Activated CD4-positive, alpha-beta T cell treated with anti-CD3 and anti-CD28 coated beads for 4 hours (primary cell): ENCODE measurements around the gene PSMC6.

Source experiments
- DNase-seq, 2 donors: peaks; one replicate each; pipeline ENCODE4 v3.0.0-alpha.2; 2020

Gene PSMC6

DNA sequence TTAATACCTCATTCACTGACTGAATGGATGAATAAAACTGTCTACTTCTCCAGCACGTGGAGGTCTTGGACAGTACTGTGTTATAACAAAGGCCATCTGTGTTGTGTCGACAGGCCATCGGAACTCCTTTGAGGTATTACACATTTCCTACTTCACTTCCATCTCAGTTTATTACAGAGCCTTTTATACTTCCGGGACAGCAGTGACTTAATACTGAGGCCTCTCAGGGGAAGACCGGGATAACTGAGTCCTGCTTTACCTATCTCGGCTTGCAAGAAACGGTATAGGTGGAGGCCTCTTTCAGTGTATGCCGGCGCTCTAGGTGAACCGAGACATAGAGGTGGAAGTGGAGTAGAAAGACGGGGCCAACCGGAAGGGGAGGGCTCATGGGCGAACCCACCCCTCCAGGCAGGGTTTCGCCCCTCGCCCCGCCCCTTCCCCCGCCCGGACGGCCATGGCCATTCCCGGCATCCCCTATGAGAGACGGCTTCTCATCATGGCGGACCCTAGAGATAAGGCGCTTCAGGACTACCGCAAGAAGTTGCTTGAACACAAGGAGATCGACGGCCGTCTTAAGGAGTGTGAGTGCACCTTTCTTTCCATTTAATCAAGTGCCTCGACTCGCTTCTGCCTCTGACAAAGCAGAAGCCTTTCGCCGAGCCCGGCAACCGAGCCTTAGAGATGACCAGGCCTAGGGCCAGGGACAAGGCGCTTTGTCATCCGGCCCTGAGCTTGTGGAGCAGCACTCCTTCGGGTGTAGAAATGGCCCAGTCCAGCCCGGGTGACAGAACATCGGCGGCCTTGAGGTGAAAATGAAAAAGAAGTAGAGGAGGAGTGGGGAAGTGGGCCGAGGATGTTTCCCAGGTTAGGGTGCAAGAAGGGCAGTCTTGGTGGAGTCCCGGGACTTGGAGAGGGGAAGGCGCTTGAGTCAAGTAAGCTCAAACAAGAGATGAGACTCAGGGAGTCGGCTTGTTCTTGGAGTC is at the start of gene PSMC6:
Gene PSMC6, plus strand, starts transcription at position 477 of the 983 bp plus-strand sequence. Its CDS starts 20 bp downstream, at position 497.
- peak; percentile 95 to 96 for DNase-seq

DNA sequence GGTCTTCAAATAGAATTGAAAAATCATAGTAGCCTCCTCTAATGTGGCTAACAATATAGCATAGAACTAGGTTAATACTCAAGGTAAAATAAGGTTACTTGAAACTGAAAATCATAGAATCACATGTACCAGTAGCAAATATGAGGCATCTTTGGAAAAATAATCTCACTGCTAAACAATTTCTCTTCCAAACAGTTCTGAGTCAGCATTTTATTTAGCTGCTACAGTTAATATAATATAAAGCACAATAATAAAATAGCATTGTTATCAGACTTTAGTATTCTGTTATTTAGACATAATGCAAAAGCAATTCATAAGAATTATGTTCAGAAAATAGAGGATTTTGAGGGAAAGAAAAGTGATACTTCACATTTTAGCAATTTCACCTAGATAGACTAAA is 46.7 kb upstream of the PSMC6 start:
- DNase-seq: no peak

DNA sequence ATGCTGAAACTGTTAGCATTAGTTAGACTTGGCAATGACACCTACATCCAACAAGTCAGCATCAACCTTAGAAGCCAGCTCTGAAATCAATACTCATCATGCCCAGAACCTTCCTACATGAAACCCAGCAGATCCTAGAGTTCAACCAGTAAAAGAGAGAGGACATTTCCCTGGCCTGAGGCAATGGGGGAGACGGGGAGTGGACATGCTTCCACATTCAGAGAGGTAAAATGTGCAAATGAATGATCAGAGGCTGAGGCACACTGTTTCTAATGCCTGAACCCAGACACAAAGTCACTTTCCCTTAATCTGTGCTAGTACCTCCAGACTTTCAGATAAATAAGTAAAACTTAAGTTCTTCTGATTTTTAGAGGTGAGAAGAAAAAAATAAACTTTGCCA is 46.2 kb upstream of the PSMC6 start:
- no peak for DNase-seq

DNA sequence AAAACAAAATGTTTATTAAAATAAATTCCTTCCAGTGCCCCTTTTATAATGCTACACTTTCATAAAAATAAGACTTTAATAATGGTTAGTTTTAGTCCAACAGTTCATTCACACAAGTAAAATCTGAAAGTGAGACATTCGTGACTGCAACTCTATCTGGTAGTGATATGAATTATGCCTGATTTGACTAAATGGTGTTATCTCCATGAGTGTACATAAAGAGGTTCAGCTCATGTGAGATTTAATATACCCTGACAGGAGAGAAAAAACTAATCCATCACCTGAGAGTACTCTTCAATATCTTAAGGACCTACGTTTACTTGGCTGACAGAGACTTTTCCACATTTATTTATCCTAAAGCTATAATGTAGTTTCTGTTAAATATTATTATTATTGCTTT is 45.7 kb upstream of the PSMC6 start:
- no peak for DNase-seq

DNA sequence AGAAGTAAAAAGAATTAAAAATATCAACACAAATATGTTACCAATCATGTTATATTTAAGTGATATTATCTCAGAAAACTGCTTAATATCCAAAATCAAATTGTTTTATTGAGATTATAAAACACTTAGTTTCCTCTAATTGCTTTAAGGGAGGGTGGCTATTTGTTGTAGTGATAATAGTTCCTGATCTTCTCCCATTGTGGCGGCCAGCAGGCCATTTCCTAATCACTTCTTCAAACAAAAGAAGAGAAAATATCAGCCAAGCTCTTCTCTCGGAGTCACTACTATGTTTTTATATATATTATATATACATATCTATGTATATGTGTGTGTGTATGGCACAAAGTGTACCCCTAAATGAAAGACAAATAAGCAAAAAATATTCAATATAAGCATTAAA is 43.1 kb upstream of the PSMC6 start:
- no peak for DNase-seq

DNA sequence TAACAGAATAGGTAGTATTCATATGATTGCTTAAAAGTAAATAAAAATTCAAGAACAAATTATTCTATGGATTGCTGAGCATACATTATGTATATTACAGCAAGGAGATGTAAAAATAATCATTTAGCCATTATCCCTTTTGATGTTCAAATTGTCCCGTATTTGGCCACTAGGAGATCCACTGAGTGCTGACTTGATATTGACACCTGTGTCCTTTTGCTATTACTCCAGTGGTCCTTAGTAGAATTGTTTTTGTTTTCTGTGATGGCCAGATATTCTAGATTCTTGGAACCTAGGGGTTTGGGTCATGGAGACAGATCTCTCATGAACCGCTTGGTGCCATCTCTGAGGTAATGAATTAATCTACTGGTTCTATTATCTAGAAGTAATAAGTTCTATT is 28.4 kb upstream of the PSMC6 start:
- DNase-seq: no peak

DNA sequence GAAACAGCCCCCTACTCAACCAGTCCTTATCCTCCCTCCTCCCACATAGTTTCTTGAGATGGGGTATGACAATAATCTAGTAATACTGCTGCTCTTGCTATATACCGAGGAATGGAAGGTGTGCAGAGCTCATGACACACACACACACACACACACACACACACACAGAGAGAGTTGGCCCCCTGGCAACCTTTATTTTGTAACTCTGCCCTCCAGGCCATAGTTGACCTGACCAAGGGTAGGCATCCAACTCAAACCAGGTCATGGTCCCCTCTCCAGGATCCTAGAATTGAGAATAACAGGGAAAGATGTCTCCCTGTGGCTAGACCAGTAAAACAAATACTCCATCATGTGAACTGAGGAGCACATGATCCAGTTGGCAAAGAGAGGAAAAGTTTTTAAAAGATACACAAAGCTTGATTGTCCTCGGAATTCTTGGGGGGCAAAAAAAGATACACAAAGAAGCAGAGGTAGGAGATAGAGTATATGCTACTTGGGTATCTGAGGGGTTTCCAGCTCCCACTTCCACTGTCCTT is 22.9 kb upstream of the PSMC6 start:
- DNase-seq: no peak

DNA sequence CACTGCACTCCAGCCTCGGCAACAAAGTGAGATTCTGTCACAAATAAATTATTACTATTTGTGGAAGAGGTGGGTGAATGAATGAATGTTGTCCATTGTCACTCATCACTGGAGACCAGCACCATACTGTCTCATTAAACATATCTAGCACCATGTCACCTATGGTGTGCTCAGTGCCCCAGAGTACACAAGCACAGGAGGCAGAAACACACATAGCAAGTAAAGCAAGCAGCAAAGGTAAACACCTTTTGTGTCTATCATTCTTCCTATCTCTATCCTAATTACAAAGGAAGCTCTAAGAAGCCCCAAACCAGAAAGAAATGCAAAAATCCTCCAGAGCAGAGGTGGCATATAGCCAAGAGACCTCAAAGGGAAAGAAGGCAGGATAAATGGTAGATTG is 20.8 kb upstream of the PSMC6 start:
- no peak for DNase-seq

DNA sequence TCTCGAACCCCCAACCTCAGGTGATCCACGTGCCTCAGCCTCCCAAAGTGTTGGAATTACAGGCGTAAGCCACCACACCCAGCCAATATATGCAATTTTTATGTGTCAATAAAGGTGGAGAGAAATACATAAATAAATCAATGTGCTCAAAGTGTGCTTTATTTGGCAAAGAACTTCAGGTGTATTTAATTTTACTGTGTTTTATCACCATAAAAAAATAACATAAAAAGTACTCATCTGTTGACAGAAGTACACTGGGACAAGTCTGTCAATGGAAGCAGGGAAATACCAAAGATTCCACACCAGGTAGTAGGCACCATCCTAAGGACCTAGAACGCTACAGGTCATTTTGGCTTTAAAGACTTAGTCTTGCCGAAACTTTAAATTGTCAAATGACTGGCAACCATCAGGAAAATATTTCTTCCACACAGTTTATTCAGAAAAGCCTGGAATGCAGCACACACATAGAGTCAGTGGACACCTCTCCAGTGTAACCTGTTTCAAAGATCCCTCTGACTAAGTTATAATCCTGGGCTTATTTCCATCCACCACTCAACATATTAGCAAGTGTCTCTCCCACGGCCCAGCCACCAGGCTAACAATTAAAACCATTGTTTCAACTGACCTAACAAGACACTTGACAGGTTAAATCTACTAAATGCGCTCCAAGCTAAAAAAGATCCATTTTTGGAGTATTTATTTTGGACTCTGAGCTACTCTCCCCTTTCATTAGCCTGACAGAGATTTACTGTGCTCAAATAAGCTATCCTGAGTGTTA is 15.8 kb upstream of the PSMC6 start:
- DNase-seq: no peak

DNA sequence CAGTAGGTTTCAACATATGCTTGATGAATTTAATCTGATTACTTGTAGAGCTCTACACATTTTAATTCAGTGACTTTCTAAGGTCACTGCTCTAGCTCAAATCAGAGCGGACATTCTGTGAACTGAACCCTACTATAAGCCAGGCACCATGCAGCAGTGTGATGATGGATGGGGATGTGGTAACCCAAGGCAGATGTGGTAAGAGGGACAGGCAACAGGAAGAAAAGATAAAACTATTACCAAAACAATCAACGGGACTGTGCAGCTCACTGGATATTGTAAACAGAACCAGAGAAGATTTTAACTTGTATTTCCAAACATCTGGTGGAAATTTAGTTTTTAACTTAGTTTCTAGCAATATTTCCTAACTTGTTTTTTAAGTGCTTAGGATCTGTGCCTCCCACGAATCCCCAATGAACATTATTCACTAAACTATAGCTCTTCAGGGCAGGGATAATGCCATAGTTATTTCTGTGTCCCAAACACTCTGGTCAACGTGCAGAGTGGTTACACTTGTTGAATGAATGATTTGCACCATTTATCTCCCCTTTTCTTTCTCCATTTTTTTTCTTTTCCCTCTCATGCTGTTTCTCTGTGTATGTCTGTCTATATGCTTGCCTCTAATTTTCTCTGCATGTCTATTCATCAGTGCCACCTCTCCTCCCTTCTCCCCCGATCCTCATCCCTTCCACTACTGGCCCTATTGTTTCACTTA is 14.6 kb upstream of the PSMC6 start:
- no peak for DNase-seq

DNA sequence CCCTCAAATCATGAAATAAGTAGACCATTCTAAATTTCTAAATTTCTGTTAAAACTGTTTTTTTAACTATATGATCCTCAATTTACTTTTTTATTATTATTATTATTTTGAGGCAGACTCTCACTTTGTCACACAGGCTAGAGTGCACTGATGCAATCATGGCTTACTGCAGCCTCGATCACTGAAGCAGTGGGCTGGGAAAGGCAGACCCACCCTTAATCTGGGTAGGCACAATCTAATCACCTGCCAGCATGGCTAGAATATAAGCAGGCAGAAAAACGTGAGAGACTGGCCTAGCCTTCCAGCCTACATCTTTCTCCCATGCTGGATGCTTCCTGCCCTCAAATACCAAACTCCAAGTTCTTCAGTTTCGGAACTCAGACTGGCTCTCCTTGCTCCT is 14.0 kb upstream of the PSMC6 start:
- no peak for DNase-seq

DNA sequence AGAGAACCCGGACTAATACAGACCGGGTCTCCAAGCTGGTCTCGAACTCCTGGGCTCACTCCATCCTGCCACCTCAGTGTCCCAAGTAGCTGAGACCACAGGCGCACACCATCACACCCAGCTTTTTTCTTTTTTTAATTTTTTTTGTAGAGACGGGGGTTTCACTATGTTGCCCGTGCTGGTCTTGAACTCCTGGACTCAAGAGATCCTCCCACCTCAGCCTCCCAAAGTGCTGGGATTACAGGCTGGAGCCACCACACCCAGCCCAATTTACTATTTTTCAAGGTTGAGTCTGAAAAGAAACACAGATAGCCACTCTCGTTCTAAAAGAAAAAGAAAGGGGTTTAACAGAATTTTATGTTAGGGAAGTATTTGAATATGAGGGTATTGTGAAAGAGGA is 13.5 kb upstream of the PSMC6 start:
- no peak for DNase-seq

DNA sequence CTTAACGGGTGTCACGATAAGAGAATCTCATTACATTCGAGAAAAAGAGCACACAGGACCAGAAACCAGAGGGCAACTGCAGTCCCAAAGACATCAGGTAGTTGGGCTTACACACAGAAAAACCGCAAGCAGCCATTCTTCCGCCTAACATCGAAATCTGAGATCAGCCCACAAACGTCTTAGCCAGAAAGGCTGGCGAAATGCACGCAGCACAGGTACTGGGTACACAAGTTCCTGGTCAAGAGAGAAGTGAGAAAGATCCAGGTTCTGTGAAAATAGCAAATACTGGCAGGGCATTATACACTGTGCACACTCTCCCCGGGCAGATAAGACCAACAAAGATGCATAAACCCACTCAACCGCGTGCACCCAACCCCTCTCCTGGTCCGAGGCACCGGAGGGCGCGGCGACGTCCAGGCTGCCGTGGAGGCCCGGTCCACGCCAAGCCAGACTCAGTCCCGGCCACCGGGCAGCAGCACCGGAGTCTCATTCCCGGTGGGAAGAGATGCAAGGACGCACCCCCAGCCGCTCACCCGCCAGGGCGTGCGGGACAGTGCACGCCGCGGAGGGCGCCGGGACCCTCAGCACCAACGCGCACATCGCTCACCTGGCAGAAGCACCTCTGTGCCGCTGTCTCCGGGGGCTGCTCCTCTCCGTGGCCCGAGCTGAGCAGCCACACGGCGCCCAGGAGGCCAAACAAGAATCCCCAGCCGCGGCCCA is 12.1 kb upstream of the PSMC6 start:
- peak; percentile 52 to 57 for DNase-seq

DNA sequence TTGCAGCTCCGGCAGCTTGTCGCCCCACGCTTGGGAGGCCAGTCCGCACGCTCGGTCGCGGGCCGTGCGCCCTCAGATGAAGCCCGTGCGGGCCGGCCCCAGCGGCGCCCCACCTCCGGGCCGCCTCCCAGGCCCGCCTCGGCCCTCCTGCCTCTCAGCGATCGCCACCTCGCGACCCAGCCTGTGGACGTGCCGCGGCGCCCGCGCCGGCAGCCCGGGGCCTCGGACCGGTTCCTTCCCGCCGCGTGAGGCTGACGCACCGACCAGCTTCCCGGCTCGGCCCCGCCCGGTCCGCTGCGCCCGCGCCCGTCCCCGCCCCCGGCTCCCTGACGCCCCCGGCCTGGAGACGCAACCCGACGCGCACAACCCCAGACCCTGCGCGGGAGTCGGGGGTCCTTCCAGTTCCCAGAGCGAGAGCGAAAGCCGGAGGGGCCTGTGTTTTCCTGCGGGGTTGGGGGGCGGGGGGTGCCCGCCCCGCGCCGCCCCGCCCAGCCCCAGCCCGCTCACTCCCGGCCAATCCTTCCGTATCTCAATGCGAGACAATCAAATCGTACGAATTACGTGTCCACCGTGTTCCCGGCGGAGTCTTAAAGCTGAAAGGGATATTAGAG is 11.4 kb upstream of the PSMC6 start, which contains the start of gene ERO1A:
Gene ERO1A, minus strand, starts transcription at position 78 of the 611 bp plus-strand sequence. Its CDS starts 77 bp downstream, at position 1.
- DNase-seq: peak; percentile 52 to 61

DNA sequence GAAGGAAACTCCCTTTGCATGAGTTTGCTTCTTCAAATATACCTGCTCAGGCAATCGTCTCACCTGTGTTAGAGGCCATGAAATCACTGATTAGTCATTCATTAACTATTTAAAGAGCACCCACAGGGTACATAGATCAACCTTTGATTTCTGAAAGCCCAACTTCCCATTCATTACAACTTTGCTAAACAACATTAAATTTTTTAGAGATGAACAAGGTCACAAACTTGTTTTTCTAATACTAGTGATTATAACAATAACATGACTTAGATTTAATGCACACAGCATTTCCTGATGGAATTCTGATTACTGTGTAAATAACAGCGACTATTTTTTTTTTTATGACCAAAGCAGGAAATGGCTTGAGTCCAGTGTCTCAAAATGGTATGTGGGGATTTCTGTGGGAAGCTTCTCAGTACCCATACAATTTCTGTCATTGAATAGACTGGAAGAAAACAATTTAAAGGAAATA is 6.3 kb upstream of the PSMC6 start:
- DNase-seq: no peak

DNA sequence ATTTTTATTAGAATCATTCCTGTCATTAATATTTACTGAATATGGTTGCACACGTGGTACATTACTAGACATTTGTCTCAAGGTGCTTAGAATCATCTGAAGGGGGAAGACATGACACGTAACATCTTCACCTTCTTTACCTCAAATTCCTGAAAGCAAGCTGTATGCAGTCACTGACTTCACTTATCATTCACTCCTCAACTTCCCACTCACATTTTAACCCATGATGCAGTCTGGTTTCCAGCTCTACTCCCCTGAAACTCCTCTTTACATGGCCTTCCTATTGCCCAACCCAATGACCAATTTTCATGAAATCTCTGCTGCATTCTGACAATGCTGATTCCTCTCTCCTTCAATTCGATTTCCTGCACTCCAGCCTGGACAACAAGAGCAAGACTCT is 5.8 kb upstream of the PSMC6 start:
- no peak for DNase-seq

DNA sequence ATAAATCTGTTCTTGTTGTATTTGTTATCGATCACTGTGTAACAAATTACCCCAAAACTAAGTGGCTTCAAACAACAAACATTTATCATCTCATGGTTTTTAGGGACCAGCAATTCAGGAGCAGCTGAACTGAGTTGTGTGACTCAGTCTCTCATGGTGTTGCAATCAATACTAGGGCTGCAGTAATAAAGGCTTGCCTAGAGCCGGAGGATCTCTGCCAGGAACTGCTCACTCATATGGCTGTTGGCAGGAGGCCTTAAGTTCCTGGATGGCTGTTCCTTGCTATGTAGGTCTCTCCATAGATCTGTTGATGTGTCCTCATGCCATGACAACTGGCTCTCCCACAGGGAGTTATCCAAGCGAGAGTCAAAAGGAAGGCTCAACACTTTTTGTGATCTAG is 3.8 kb upstream of the PSMC6 start:
- DNase-seq: no peak

DNA sequence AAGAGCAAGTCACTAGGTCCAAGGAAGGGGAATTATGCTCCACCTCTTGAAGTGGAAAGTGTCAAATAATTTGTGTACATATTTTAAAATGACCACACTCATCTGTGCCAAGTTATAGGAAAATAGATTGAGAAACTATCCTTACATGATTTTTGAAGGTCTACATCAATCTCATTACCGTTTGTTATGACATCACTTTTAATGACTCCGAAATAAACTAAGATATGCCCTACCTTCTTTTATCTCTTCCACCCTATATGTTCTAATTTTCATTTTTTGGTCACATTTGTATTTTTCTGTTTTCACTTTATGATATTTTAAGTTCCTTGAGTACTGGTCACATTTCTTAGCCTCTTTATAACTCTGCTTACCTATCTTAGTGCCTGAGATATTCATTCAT is 3.3 kb upstream of the PSMC6 start:
- no peak for DNase-seq

DNA sequence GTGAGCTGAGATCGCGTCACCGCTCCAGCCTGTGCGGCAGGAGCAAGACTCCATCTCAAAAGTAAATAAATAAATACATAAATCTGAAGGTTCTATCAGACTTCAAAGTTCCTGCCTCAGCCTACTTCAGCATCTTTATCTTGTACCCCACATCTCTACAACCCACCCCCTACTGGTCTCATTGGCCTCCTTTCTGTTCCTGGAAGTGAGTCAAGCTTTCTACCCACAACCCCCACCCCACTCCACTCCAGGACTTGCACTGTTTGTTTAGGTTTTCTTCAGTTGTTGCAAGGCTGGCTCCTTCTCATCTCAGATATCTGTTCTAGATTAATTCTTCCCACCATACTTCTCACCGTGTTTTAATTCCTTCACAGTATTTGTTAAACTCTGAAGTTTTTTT is 714 bp upstream of the PSMC6 start:
- DNase-seq: peak; percentile 48 to 53

DNA sequence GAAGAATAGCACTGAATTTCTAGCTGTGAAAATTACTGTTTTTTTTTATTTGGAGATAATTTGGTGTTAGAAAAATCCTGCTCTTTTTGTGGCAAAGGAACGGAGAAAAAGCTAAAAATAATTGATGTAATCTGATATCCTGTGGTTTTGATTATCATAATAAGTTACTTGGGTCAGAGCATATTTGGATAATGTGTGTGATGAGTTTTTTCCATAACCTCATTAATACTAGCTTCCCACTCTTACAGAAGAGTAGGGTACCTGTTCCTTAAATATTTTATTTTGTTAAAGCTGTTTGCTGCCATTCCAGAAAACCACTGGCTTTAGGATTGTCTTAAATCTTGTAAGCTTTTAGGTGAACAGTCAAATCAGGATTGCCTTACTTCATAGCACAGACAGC is 4.7 kb downstream of the PSMC6 start:
- DNase-seq: no peak

DNA sequence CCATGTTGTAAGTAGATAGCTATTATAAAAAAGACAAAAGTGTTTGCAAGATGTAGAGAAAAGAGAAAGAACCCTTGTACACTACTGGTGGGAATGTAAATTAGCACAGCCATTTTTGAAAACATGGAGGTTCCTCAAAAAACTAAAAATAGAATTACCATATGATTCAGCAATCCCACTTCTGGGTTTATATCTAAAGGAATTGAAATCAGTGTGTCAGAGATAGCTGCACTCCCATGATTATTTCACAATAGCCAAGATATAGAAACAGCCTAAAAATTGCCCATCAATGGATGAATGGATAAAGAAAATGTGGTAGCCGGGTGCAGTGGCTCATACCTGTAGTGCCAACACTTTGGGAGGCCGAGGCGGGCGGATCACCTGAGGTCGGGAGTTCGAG is 9.2 kb downstream of the PSMC6 start:
- no peak for DNase-seq
